ENCODE data around the gene SPPL2B.
"Not testable (repeated sequence)": the region's sequence is repeated elsewhere in the genome, so short reads cannot be mapped to it uniquely, and the experiment has no call there.

Gene SPPL2B

DNA sequence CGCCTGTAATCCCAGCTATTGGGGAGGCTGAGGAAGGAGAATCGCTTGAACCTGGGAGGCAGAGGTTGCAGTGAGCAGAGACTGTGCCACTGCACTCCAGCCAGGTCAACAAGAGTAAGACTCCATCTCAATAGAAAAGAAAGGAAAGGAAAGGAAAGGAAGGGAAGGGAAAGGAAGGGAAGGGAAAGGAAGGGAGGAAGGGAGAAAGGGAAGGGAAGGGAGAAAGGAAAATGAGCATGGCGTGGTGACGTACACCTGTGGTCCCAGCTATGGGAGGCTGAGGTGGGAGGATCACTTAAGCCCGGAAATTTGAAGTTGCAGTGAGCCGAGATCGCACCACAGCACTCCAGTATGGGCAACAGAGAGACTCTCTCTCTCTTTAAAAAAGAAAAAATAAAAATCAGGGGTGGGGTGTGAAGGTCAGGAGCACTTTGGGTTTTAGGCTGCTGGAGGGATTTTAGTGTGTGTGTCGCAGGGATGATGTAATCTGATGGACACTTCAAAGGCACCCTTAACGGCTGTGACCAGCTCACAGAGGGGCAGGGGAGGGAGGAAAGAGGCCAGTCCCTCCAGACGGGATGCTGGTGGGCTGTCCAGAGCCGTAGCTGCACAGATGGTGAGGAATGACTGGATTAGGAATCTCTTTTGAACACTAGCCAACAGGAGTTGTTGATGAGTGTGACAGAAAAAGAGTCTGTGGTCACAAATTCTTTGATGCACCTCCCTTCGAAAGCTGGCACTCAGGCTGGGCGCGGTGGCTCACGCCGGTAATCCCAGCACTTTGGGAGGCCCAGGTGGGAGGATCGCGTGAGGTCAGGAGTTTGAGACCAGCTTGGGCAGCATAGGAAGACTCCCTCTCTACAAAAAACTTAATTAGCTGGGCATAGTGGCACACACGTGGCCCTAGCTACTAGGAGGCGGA lies 59.1 kb downstream of the SPPL2B start:
- DNase-seq (ENCODE audit: insufficient read length, low spot score) (no peak), FAIRE-seq (no peak)
- TF ChIP-seq PAX5 (IDR thresholded peaks at IDR 0.05; ENCODE audit: insufficient read depth, low read length, severe bottlenecking): no peak
- no peak for TF ChIP-seq TAF1 (IDR thresholded peaks at IDR 0.05; ENCODE audit: low read depth, low read length)
- TF ChIP-seq POLR2AphosphoS5 (IDR thresholded peaks at IDR 0.05; ENCODE audit: low read depth, low read length): no peak
- no peak for TF ChIP-seq POLR2A (IDR thresholded peaks at IDR 0.05; ENCODE audit: low read depth, low read length)
- TF ChIP-seq SPI1 (IDR thresholded peaks at IDR 0.05; ENCODE audit: low read depth, low read length): no peak
- no peak for TF ChIP-seq POU2F2 (IDR thresholded peaks at IDR 0.05; ENCODE audit: low read depth, low read length)

GRCh38 chr19:2389594-2389993 lies 61.1 kb downstream of the SPPL2B start:
- TF ChIP-seq TAF1 (IDR thresholded peaks at IDR 0.05; ENCODE audit: low read depth, low read length) (no peak), POU2F2 (IDR thresholded peaks at IDR 0.05; ENCODE audit: low read depth, low read length) (no peak), SPI1 (IDR thresholded peaks at IDR 0.05; ENCODE audit: low read depth, low read length) (no peak), POLR2AphosphoS5 (IDR thresholded peaks at IDR 0.05; ENCODE audit: low read depth, low read length) (no peak)
- no peak for DNase-seq (ENCODE audit: insufficient read length, low spot score)
- FAIRE-seq: no peak

DNA sequence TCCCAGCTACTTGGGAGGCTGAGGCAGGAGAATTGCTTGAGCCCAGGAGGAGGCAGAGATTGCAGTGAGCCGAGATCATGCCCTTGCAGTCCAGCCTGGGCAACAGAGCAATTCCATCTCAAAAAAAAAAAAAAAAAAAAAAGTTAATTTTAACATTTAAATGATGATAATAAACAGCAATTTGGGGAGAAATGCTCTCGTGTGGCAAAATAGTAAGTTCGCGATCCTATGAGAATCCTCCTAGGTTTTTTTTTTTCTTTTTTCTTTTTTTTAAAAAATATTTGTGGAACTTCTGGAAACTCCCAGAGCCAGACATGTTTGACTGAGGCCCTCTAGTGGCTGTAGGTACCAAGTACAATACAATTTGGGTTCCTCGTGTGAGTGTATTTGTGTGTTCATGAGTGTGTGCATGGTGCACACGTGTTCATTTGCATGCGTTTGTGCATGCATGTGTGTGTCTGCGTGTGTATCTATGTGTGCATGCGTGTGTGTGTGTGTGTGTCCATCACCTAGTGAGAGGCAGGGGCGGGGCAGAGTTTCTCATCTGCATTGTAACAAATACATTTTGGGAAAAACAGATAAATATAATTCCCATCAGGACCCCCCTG lies 62.7 kb downstream of the SPPL2B start:
- peak; percentile 85 for FAIRE-seq
- TF ChIP-seq POU2F2 (IDR thresholded peaks at IDR 0.05; ENCODE audit: low read depth, low read length) (peak; percentile 74), PAX5 (IDR thresholded peaks at IDR 0.05; ENCODE audit: insufficient read depth, low read length, severe bottlenecking) (no peak)

GRCh38 chr19:2392366-2392765 lies 63.9 kb downstream of the SPPL2B start:
- FAIRE-seq (no peak), DNase-seq (ENCODE audit: insufficient read length, low spot score) (no peak)
- no peak for TF ChIP-seq TAF1 (IDR thresholded peaks at IDR 0.05; ENCODE audit: low read depth, low read length)
- no peak for TF ChIP-seq POU2F2 (IDR thresholded peaks at IDR 0.05; ENCODE audit: low read depth, low read length)
- no peak for TF ChIP-seq PAX5 (IDR thresholded peaks at IDR 0.05; ENCODE audit: insufficient read depth, low read length, severe bottlenecking)
- no peak for TF ChIP-seq SPI1 (IDR thresholded peaks at IDR 0.05; ENCODE audit: low read depth, low read length)
- no peak for TF ChIP-seq POLR2A (IDR thresholded peaks at IDR 0.05; ENCODE audit: low read depth, low read length)
- no peak for TF ChIP-seq POLR2AphosphoS5 (IDR thresholded peaks at IDR 0.05; ENCODE audit: low read depth, low read length)

More for the DNA sequence above, 62.7 kb downstream of the SPPL2B start:
- DNase-seq (ENCODE audit: insufficient read length, low spot score): no peak

- FAIRE-seq: not testable (repeated sequence)
Measured at GRCh38 chr19:2392899-2393298, 64.4 kb downstream of the SPPL2B start.

GRCh38 chr19:2394054-2394441 lies 65.6 kb downstream of the SPPL2B start:
- peak; percentile 79 for FAIRE-seq
- DNase-seq (ENCODE audit: insufficient read length, low spot score): no peak
- TF ChIP-seq POU2F2 (IDR thresholded peaks at IDR 0.05; ENCODE audit: low read depth, low read length) (0 out of 2 replicates have a peak, but pooled peaks have one; percentile 5), POLR2AphosphoS5 (IDR thresholded peaks at IDR 0.05; ENCODE audit: low read depth, low read length) (no peak), TAF1 (IDR thresholded peaks at IDR 0.05; ENCODE audit: low read depth, low read length) (no peak), POLR2A (IDR thresholded peaks at IDR 0.05; ENCODE audit: low read depth, low read length) (no peak), PAX5 (IDR thresholded peaks at IDR 0.05; ENCODE audit: insufficient read depth, low read length, severe bottlenecking) (no peak)

More at GRCh38 chr19:2392899-2393298, 64.4 kb downstream of the SPPL2B start:
- not testable (repeated sequence) for DNase-seq (ENCODE audit: insufficient read length, low spot score)

- peak; percentile 74 for FAIRE-seq
- TF ChIP-seq PAX5 (IDR thresholded peaks at IDR 0.05; ENCODE audit: insufficient read depth, low read length, severe bottlenecking): no peak
- no peak for TF ChIP-seq POLR2AphosphoS5 (IDR thresholded peaks at IDR 0.05; ENCODE audit: low read depth, low read length)
- TF ChIP-seq POU2F2 (IDR thresholded peaks at IDR 0.05; ENCODE audit: low read depth, low read length): no peak; the same call in 1 of the 2 replicates
- peak; percentile 24; the same call in 1 of the 2 replicates for TF ChIP-seq POLR2A (IDR thresholded peaks at IDR 0.05; ENCODE audit: low read depth, low read length)
- TF ChIP-seq SPI1 (IDR thresholded peaks at IDR 0.05; ENCODE audit: low read depth, low read length): no peak
- peak; percentile 50; the same call in 1 of the 2 replicates for TF ChIP-seq TAF1 (IDR thresholded peaks at IDR 0.05; ENCODE audit: low read depth, low read length)
- DNase-seq (ENCODE audit: insufficient read length, low spot score): peak; percentile 61
Measured at GRCh38 chr19:2394442-2395292, 66.2 kb downstream of the SPPL2B start.

DNA sequence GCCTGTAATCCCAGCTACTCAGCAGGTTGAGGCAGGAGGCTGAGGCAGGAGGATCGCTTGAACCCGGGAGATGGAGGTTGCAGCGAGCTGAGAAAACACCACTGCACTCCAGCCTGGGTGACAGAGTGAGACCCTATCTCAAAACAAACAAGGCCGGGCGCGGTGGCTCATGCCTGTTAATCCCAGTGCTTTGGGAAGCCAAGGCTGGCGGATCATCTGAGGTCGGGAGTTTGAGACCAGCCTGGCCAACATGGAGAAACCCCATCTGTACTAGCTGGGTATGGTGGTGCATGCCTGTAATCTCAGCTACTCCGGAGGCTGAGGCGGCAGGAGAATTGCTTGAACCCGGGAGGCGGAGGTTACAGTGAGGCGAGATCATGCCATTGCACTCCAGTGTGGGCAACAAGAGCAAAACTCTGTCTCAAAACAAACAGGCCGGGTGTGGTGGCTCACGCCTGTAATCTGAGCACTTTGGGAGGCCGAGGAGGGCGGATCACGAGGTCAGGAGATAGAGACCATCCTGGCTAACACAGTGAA lies 66.9 kb downstream of the SPPL2B start:
- FAIRE-seq; DNase-seq (ENCODE audit: insufficient read length, low spot score): not testable (repeated sequence)

DNA sequence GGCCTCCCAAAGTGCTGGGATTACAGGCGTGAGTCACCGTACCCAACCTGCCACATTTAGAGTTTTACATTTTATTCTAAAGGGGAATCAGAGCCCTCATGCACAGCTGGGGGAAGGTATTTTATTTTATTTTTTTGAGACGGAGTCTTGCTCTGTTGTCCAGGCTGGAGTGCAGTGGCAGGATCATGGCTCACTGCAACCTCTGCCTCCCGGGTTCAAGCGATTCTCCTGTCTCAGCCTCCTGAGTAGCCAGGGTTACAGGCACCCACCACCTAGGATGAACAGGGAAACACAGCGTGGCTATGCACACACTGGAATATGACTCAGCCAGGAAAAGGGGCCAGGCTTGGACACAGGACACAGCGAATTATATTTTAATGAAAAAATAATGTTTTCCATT lies 68.7 kb downstream of the SPPL2B start:
- not testable (repeated sequence) for FAIRE-seq

More for the DNA sequence above, 68.7 kb downstream of the SPPL2B start:
- not testable (repeated sequence) for DNase-seq (ENCODE audit: insufficient read length, low spot score)

All from GM12891 (cell line).